Femur (tissue), 1 donor: Measurements from ENCODE around the gene NCK2.
A peak's percentile ranks its signal among the peaks of the same experiment; 100 is the strongest.

Experiments
- DNase-seq: peaks from one replicate; pipeline ENCODE4 v3.0.0-alpha.2; 2017

NCK2 gene

DNA sequence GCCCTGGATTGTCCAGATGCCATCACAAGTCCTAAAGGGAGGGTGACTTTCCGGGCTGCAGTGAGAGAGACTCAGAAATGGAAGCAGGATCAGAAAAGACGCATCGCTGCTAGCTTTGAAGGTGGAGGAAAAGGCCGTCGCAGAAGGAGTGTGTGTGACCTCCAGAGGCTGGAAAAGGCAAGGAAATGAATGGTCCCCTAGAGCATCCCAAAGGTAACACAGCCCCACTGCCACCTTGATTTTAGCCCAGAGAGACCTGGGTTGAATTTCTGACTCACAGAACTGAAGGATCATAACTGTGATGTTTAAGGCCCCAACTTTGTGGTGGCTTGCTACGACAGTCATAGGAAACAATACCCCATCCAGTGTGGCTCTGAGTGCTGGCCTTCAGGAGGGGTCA lies 8.6 kb upstream of the NCK2 start:
- no peak for DNase-seq

DNA sequence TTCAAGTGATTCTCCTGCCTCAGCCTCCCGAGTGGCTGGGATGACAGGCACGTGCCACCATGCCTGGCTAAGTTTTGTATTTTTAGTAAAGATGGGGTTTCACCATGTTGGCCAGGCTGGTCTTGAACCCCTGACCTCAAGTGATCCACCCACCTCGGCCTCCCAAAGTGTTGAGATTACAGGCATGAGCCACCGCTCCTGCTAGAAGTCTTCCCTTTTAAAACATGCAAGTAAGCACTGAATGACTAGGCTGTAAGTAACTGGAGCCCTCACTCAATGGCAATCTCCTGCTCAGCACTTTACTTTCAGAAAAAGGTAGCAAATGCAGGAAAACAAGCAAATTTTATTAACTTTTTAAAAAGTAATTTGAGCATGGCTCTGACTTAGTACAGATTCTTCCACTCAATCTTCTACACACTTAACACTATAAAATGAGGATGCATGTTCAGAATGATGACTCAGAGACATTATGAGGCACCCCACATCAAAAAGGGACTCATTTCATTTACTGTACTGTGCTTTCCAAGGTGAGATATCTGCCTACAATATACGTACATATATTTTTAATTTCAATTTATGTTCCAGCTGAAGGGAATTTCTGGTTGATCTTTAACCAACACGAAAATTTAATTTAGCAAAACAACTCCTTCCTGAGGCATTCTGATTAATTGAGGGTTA lies 6.6 kb upstream of the NCK2 start:
- no peak for DNase-seq

DNA sequence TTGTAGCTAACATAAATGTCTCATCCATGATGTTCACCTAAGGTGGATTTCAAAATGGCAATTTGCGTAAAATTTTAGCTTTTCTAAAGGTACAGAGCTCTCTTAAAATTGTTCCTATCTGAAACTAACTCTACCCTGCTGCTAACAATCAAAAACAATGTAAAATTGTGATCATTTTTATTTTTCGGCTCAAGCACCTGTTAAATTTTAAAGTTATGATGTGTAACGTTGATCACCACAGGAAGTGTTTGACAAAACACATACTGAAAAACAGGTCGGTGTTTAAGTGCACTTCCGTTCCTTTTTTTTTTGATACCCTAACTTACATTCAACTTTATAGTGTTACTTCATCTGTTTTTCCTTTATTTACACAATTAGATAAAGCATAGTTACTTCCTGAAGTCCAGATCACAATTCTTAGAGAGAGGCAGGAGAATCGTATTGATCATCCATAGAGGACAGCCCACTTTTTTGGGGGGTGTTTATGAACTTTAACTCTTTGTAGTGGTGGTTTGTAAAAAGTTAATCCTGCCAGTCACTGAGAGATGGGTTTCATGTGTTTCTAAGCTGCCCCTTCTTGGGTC lies 6.0 kb upstream of the NCK2 start:
- DNase-seq = no peak

DNA sequence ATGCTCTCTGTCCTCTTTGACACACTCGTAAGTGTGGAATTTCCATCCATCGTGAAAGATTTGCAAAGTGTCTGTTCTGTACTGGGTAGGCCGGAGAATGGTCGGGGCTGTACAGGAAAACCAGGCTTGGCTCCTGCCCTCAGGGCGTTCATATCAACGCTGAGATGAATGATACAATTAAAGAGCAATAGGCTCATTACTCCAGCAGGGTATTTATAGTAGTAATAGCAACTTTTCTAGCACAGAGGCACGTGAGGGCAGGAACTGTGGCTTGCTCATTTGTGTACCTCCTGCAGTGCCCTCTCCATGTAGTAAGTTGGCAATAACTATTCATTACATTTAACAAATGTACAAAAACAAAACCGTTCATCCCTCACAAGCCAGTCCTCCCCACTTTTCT lies 5.3 kb upstream of the NCK2 start:
- no peak for DNase-seq

DNA sequence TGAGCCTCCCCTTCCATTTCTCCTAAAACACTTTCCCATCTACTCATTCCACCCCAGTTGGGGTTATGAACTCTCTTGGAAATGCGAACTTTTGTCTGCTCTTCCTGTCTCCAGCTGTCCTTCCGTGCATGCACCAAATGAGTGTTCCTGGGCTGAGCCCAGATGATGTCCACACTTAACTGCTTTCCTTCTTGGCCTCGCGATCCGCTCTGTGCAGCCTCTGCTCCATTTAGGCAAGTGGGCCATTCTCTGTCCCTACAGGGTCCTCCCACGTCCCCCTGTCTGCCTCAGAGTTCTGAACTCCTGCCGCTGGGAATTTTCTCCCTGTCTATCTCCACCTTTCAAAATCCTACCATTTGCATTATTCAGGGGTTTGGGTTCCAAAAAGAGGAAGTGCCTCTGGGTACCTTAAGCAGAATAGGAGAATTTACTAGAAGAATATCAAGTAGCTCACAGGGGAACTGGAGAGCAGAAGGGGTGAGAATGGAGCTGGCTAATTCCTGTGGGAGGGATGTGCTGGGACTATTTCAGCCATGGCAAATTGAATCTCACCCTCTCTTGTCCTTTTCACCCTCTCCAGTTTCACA lies 4.7 kb upstream of the NCK2 start:
- DNase-seq = no peak

DNA sequence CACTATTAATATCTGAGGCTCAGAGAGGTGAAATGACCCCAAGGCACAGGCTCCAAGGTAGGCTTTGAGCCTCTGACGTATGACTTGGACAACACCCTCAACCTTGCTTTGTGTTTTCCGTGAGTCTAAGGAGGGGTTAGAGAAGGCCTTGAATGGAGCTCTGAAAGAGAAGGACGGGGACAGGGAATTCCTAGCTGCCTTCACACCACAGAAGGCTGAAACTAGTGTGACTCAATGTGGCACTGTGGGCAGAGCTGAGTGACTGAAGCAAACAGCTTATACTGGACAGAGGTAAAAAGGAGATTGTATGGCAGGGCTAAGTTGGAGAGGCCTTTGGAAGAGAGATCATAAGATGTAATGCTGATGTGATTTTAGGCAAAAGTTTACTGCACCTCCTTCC lies 3.5 kb upstream of the NCK2 start:
- no peak for DNase-seq

DNA sequence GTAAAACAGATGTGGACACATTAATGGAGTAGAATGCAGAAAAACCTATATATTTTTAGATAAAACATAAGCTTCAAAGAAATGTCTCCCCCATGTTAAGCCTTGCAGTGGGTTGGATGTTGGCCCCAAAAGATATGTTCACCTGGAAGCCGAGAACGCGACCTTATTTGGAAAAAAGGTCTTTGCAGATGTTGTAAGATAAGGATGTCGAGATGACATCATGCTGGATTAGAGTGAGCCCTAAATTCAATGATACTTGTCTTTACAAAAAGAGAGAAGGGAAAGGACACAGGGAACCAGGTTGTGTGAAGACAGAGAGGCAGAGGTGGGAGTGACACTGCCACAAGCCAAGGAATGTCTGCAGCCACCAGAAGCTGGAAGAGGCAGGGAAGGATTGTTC lies 3.1 kb upstream of the NCK2 start:
- no peak for DNase-seq

DNA sequence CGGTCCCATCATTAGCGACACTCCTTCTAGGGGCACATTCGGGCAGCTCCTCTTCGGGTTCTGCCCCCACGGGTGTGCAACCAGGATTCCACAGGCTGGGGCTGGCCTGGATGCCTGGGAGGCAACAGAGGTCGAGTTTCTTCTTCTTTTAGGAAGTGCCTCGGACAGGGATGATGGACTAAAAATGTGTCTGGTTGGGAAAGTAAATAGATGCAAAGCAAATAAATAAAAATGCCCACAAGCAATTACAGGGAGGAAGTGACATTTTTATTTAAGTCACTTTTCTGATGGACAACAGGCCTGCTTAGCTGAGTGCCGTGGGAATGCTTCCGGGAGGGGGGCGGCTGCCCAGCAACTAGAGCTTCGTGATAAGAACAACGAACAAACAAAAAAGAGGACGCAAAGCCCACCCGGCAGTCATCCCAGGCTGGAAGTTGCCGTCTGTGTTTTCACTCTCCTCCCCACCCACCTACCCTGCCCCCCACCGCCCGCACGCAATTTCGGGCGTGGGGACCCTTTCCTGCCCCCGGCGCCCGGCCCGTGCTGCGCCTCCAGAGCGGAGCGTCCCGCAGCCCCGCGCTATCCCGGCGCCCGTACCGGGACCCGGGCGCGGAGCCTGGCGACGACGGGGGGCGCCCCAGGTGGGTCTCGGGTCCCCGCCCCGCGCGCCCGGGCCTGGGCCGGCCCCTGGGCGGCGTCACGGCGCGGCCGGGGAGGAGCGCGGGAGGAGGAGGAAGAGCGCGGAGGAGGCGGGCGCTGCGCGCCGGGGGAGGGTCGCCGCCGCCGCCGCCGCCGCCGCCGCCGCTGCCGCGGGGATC lies 412 bp upstream of the NCK2 start:
- DNase-seq = peak; percentile 79

DNA sequence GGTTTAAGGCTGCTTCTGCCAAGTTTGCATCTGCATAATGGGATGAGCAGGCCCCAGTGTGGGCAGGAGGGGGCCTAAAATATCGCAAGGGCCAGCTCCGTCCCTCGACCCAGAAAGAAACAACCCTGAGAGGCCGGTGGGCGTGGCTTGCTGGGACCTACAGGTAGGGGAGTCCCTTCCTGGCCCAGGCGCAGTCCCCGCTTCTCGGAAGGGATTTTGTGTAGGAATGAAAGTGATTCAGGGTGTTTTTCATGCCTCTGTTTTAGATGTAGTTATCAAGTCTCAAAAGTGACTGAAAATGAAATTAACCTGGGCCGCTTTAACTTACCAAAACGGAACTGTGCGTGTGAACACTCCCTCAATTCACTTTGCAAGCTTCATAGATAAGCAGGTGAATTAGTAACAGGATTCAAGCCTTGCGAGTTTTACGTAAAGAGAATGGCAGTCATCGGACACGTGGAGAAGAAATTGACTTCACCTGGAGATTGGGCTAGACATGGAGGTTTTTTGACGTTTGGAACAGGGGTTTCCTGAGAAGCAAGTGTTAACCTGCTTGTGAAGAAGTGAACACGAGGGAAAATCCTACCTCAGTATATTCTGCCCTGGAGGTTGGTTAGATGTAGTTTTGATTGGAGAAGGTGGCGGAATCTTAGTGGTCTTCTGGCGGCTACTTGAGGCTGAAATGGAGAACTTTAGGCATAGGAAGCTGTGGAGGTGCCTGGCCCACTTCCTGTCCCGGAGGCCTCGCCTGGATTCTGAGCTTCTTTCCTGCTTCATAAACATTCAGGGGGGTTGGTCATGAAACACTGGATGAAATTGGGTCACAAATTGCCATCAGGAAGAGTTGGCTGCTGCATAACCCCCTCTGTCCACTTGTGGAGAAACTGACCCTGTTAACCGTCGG lies 1.7 kb downstream of the NCK2 start:
- peak; percentile 52 for DNase-seq

DNA sequence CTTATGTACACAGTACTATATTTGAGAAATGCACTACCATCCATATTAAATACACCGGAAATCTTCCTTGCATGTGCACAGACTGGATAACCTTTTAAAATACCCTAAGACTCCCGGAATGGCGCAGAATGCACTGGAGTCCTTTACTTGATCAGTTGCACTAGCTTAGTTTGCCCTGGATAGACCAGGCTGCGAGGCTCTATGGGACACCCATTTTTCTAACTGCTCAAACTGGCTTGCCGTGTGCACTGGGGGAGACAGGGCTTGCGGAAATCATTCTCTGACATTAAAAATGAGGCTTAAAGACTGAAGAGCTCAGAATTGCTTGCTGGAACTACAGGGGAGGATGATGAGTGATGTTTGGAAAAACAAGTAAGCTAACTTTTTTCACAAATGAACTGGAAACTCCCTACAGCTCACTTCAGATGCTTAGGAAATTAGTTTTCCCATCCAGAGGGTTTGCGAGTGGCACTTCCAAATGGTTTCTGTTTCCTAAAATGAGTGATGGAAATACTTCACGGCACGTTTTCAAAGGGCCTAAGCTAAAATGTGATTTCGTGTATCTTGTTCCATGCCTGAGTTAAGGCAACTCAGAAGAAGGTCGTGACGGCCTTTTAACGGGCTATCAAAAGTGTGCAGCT lies 2.7 kb downstream of the NCK2 start:
- no peak for DNase-seq

DNA sequence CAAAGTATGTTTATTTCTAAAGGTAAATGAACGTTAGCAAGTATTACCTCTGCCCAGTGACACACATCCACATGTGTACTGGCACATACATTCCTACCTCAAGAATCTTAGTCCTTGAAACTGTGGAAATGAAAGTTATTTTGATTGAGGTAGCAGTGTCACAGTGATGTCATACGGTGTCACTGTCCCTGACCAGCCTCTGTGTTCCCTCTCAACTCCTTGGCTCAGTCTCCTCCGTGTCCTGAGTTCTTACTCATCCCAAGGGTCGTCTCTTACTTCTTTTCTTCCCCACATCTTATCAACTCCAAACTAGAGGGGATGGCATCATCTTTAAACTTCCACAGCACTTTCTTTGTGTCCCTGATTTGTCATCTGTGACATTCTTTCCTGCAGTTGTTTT lies 3.3 kb downstream of the NCK2 start:
- DNase-seq = no peak

DNA sequence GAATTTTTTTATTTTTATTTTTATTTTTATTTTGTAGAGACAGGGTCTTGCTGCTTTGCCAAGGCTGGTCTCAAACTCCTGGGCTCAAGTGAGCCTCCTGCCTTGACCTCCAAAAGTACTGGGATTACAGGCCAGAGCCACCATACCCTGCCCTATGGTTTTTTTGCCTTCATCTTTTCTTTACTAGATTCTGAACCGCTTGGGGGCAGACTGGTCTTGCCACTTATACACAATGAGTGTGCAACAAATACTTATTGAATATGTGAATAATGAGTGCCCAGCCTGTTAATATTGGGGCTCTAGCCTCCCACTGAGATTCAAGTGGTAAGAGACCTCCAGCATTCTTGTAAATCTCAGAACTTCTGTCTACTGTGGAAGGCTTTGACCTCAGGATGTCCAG lies 3.9 kb downstream of the NCK2 start:
- no peak for DNase-seq

DNA sequence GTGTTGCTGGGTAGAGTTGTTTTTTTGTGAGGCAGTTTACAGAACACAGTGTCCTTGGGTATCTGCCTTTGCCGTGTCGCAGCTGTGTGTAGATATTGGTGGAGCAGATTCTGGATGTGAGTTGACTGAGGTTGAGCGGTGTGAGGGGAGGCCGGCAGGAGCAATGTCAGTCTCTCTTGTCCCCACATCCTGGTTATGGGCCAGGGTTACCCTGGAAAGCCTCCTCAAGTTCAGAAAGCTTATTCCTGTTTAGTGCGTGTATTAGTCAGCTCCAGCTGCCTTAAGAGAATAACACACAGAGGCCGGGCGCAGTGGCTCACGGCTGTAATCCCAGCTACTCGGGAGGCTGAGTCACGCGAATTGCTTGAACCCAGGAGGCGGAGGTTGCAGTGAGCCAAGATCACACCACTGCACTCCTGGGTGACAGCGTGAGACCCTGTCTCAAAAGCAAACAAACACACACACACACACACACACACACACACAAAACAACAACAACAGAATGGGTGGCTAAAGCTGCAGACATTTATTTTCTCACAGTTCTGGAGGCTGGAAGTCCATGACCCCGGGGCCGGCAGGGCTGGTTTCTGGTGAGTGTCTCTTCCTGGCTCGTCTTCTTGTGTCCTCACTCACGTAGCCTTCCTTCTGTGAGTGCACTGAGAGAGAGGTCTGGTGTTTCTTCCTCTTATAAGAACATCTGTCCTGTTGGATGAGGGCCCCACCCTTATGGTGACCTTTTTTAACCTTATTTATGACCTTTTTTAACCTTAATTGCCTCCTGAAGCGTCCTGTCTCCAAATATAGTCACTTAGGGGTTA lies 5.1 kb downstream of the NCK2 start:
- DNase-seq = no peak

DNA sequence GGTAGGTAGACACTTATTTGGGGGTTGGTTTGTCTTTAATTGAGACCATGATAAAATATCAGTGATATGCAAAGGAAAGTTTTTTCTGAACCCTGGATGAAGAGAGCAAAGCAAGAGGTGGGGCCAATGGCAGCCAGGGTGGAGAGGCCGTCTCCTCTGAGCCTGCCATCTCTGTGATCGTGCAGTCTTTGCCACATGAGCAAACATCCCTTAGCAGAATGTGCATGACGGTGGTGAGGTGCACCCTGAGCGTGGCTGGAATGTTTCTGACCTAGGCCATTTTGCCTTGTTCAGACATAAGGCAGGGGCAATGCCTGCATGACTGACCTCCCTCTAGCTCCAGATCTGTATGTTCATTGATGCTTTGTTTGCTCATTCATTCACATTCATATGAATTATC lies 6.0 kb downstream of the NCK2 start:
- no peak for DNase-seq

DNA sequence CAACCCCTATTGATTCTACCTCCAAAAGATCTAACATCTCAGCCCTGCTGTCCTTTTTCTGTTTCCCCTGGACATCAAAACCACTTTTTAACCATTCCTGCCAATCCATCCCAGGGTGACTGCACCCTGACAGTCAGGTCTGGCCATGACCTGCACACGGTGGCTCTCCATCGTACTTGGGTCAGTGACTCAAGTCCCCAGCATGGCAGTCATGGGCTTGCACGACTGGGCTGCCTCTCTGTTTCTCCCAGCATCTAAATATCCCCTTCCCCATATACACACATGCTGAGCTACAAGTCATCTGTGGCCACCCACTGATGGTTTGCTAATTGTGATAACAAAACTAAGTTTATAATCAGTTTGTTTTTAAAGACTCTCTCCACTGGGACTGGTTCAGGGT lies 6.6 kb downstream of the NCK2 start:
- no peak for DNase-seq

DNA sequence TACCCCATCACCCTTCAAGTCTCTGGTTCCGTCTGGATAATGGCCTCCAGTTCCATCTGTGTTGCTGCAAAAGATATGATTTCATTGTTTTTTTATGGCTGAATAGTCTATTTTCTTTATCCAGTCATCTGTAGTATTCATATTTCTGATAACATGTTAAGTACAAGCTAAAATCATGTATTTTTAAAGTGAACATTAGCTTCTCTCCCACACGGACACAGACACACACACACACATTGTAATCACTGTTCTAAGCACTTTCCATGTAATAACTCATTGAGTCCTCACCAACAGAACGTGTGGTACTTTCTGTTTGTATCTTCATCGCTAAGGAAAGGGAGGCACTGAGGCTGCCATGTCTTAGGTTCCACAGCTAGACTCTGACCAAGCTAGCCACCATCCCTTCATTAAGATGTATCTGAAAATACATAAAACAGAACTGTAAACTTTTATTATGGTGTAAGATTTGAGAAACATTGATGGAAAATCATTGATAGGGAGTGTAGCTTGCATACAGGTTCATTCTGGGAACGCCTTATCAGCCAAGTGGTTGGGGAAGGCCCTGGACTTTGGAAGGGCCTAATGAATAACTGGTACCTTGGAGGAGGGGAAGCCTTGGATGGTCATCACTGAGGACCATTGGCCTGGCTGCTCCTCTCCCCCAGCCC lies 8.1 kb downstream of the NCK2 start:
- DNase-seq = no peak

DNA sequence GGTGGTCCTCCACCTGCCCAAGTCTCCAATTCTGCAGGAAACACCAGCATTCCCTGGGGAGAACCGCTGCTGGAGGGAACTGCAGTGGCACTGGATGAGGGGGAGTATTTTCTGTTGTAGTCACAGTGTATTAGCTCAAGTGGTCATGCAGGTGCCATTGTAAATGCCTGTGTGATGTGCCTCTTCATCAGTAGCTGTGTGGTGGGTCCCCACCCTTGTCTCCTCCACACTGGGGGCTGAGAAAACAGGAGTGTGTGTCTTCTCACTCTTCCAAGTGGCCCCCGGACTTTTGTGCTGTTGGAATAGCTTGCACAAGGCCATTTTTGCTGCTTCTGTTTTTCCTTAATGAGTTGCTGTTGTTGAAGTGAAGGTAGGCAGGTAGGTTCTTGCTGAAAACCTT lies 8.7 kb downstream of the NCK2 start:
- DNase-seq = peak; percentile 5

DNA sequence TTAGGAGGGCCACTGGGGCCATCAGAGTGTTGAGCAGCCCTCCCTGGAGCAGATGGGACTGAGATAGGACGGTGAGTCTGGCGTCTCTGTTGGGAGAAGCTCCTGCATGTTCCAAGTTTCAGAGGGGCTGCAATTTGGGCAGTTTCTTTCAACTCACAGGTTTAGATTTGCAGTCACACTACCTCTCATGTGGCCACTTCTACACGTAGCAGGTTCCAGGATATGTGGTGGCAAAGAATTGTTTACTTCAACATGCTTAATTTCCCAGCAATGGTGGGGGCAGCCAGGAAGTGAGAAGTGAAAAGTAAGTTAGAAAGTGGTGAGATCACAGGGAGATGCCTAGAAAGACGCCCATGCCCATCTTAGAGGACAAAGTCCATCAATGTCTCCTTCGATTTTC lies 9.3 kb downstream of the NCK2 start:
- no peak for DNase-seq

DNA sequence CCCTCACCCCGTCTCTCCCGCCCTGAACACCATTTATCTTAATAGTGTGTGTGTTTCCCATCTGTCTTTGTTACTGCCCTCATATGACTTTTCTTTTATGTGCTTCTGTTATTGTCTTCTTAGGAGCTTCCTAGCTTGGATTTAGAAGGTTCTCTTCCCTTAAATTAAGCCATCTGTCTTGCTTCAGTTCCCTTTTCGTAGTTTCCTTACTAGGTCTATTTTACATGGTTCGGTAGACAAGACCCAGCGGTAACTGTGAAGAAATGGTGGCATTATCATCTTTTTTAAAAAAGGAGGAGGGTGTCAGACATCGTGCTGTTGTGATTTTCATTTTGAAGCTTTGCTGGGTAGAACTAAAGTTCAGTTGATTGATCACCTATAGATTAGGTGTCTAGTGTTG lies 10.3 kb downstream of the NCK2 start:
- DNase-seq = no peak

DNA sequence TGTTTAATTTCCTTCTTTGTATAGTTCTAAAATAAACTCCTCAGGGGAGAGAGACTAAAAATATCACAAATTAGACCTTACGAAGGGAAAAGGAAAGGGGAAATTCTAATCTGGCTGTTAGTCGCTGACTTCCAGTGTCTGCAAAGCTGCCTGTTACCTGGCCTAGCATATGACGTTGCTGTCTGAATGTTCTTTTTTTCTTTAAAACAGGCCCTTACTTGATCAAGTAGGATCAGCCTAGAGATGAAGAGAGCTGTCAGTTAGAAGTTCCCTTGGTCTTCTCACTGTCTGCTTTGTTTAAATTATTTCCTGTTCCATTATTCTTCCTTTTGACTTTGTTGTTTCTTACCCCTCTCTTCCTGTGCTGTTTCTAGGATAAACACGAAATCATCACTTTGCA lies 11.2 kb downstream of the NCK2 start:
- no peak for DNase-seq

DNA sequence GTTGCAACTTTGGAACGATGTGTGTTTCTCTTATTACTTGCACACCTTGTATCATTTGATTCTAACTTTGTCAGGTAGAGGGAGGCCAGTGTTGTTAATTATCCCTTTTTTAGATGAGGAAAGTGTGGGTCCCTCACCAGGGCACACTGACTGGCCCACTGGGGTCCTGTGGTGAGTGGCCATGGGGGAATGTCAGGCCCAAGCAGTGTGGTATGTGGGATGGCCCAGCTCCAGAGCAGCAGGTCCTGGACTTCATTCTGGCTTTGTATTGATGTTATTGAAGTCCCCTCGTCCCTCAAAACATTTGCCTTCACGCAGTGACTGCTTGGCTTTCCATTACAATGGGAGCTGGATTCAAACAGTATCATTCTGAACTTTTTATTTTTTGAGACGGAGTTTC lies 11.7 kb downstream of the NCK2 start:
- no peak for DNase-seq
